ENCODE measurements around the gene PGGHG. TPM values are rescaled to one million over a fixed set of nuclear protein-coding genes. Genes with fewer than 3 reads are reported as not detected.

Gene PGGHG
- total and polyA plus RNA-seq, 10 of the 15 experiments (the other 5 are each of a cell fraction or from before 2014, with no cell fraction given): 0.10 to 8.3 (median 1.8) TPM

GRCh38 chr11:280706-281485, 8.0 kb upstream of the PGGHG start:
- Histone ChIP-seq H3K9ac (ENCODE audit: control insufficient read depth, insufficient read depth, low read length) (no peak overlapping the region), H3K4me1 (ENCODE audit: control insufficient read depth, insufficient read depth, low read length) (no peaks in the 10 kb centered on the region; the same call in 1 of the 2 replicates)
- WGBS (ENCODE audit: insufficient coverage, insufficient replicate concordance, low lambda C conversion rate, missing lambda C conversion rate): 40% methylated on average over 79 of the region's 79 CpGs

More at GRCh38 chr11:280706-281485, 8.0 kb upstream of the PGGHG start:
- ATAC-seq (no peak), DNase-seq (ENCODE audit: low read depth, low spot score) (no peak), FAIRE-seq (no peak)
- ChIA-PET POLR2A (no interaction called here), SMC1A (ENCODE audit: uncharacterized antibody, unreplicated experiment) (no interaction called here), CTCF (no interaction called here), RAD21 (ENCODE audit: unreplicated experiment) (no interaction called here)
- TF ChIP-seq ZBTB40 (IDR thresholded peaks at IDR 0.05; ENCODE audit: borderline replicate concordance) (no peak), ATF7 (IDR thresholded peaks at IDR 0.05; ENCODE audit: low read depth) (no peak), HSF1 (IDR thresholded peaks at IDR 0.05; ENCODE audit: low read depth, low read length) (no peak), ZNF384 (IDR thresholded peaks at IDR 0.05; ENCODE audit: borderline replicate concordance, low read depth, low read length) (no peak), CHD1 (IDR thresholded peaks at IDR 0.05; ENCODE audit: low read depth, low read length) (no peak), POU2F2 (IDR thresholded peaks at IDR 0.05; ENCODE audit: borderline replicate concordance, low read depth, low read length) (no peak), GATAD2B (conservative IDR thresholded peaks at IDR 0.05; ENCODE audit: low read depth) (no peak), ZBTB4 (CRISPR knock-in tag; IDR thresholded peaks at IDR 0.05) (no peak), HDGF (IDR thresholded peaks at IDR 0.05) (no peak)
- no peaks in the 10 kb centered on the region for H3K36me3 ChIP-seq (ENCODE audit: control insufficient read depth in 2 of 2, insufficient read depth in 2 of 2, low read length in 1 of 2)
- no peak overlapping the region for H3K4me3 ChIP-seq
- H3K27ac ChIP-seq (ENCODE audit: control insufficient read depth, insufficient read depth): no peak overlapping the region
- no peaks in the 10 kb centered on the region for H4K20me1 ChIP-seq (ENCODE audit: control insufficient read depth, insufficient read depth)
- H3K27me3 ChIP-seq (replicated peaks in 1 of 2; ENCODE audit: control insufficient read depth in 2 of 2, insufficient read depth in 2 of 2, low read length in 1 of 2): peaks cover 15 to 20% of the 10 kb centered on the region in 2 experiments
- H3K9me3 ChIP-seq (replicated peaks; ENCODE audit: control insufficient read depth, insufficient read depth, low read length): no peaks in the 10 kb centered on the region; the same call in 2 of the 3 replicates
- H3K79me2 ChIP-seq (ENCODE audit: control insufficient read depth, insufficient read depth, low read length): no peaks in the 10 kb centered on the region
- in situ Hi-C loops (cut with MboI) (no loop called here), intact Hi-C loops (cut with micrococcal nuclease; ENCODE audit: unreplicated experiment) (no loop called here)
- H2AFZ ChIP-seq (ENCODE audit: control insufficient read depth, low read depth, low read length): no peak overlapping the region
- no TSS peak for BruUV-seq (replicated peaks)
- no peak overlapping the region for H3K4me2 ChIP-seq (ENCODE audit: control insufficient read depth, insufficient read depth)

Measured in GM12878 (cell line).